ENCODE measurements around the gene STARD7. TPM values are rescaled to one million over a fixed set of nuclear protein-coding genes. Genes with fewer than 3 reads are reported as not detected.
A peak's percentile ranks its signal among the peaks of the same experiment; 100 is the strongest.

Gene STARD7
- total and polyA plus RNA-seq, 10 of the 15 experiments (the other 5 are each of a cell fraction or from before 2014, with no cell fraction given), result 85.4 to 237 (median 153) TPM

- TF ChIP-seq PBX3 (IDR thresholded peaks at IDR 0.05; ENCODE audit: insufficient replicate concordance, low read depth, low read length) (peak; percentile 69), NR2F1 (conservative IDR thresholded peaks at IDR 0.05) (no peak), CEBPZ (IDR thresholded peaks at IDR 0.05; ENCODE audit: low read depth, low read length) (no peak; the same call in 1 of the 2 replicates), BCLAF1 (IDR thresholded peaks at IDR 0.05) (peak; percentile 43), ESRRA (IDR thresholded peaks at IDR 0.05; ENCODE audit: low read length) (0 out of 2 replicates have a peak, but pooled peaks have one; percentile 31), TCF3 (IDR thresholded peaks at IDR 0.05; ENCODE audit: borderline replicate concordance, insufficient read depth, low read depth, low read length) (peak; percentile 89), CHD1 (IDR thresholded peaks at IDR 0.05; ENCODE audit: low read depth, low read length) (peak; percentile 73; the same call in 1 of the 2 replicates), FOXM1 (IDR thresholded peaks at IDR 0.05; ENCODE audit: low read depth, low read length) (no peak), ZNF24 (IDR thresholded peaks at IDR 0.05) (no peak; the same call in 1 of the 2 replicates), HDGF (IDR thresholded peaks at IDR 0.05) (peak; percentile 89; the same call in 1 of the 2 replicates), ELK1 (IDR thresholded peaks at IDR 0.05; ENCODE audit: low read depth, low read length) (no peak), CBX3 (IDR thresholded peaks at IDR 0.05; ENCODE audit: borderline replicate concordance, low read depth) (no peak), PML (IDR thresholded peaks at IDR 0.05; ENCODE audit: low read length) (no peak), TCF7 (IDR thresholded peaks at IDR 0.05; ENCODE audit: borderline replicate concordance) (no peak), E2F8 (IDR thresholded peaks at IDR 0.05; ENCODE audit: low read depth, partially characterized antibody) (no peak), NFXL1 (IDR thresholded peaks at IDR 0.05; ENCODE audit: borderline replicate concordance) (no peak), KAT2A (conservative IDR thresholded peaks at IDR 0.05; ENCODE audit: control insufficient read depth, low read depth, low read length) (no peak)
Observed at GRCh38 chr2:96142217-96143113, 66.2 kb downstream of the STARD7 start (continued).

All from GM12878 (cell line).